ENCODE results near the gene ITPKC. TPM values are rescaled to one million over a fixed set of nuclear protein-coding genes. Genes with fewer than 3 reads are reported as not detected.
A peak's percentile ranks its signal among the peaks of the same experiment; 100 is the strongest.

ITPKC gene
- total and polyA plus RNA-seq, 2 experiments from 2014 or later = 15.4 to 19.4 TPM

DNA sequence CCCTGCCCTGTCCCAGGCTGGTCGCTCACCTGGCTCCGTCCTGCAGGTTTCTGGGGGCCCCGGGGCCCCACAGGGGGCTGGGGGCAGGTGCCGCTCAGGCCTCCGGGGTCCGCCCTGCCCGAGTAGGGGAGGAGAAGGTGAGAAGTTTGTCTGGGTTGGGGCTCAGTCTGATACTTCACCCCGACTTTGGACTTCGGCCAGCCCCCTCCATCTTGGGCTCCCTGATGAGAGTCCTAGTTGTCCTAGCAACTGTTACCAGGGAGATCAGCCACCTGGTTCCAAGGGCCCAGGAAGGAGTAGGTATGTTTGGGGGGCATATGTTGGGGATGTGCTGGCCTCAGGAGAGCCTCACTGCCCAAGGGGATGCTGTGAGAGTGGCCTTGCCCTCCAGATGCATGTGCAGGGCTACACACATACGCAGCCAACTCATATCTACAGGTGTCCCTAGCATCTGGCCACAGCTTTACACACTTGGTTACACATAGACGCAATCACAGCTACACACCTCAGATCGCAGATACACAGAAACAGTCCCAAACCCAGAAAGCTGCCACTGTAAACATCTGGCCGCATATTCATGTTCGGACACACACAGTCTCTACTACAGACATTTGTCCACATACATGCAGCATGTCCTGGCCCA lies 29.9 kb upstream of the ITPKC start:
- Histone ChIP-seq H3K9me3 (ENCODE audit: low read depth) (no peaks in the 10 kb centered on the region), H3K27me3 (no peaks in the 10 kb centered on the region), H3K4me3 (no peak overlapping the region), H3K36me3 (no peaks in the 10 kb centered on the region), H3K27ac (no peak overlapping the region), H3K4me1 (ENCODE audit: low read depth) (peaks cover 6% of the 10 kb centered on the region)
- no peak for DNase-seq (ENCODE audit: low read depth in 1 of 2, low spot score in 1 of 2)
- TF ChIP-seq, protein P1, sequence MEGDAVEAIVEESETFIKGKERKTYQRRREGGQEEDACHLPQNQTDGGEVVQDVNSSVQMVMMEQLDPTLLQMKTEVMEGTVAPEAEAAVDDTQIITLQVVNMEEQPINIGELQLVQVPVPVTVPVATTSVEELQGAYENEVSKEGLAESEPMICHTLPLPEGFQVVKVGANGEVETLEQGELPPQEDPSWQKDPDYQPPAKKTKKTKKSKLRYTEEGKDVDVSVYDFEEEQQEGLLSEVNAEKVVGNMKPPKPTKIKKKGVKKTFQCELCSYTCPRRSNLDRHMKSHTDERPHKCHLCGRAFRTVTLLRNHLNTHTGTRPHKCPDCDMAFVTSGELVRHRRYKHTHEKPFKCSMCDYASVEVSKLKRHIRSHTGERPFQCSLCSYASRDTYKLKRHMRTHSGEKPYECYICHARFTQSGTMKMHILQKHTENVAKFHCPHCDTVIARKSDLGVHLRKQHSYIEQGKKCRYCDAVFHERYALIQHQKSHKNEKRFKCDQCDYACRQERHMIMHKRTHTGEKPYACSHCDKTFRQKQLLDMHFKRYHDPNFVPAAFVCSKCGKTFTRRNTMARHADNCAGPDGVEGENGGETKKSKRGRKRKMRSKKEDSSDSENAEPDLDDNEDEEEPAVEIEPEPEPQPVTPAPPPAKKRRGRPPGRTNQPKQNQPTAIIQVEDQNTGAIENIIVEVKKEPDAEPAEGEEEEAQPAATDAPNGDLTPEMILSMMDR (IDR thresholded peaks at IDR 0.05; ENCODE audit: low read depth, low read length) = no peak

DNA sequence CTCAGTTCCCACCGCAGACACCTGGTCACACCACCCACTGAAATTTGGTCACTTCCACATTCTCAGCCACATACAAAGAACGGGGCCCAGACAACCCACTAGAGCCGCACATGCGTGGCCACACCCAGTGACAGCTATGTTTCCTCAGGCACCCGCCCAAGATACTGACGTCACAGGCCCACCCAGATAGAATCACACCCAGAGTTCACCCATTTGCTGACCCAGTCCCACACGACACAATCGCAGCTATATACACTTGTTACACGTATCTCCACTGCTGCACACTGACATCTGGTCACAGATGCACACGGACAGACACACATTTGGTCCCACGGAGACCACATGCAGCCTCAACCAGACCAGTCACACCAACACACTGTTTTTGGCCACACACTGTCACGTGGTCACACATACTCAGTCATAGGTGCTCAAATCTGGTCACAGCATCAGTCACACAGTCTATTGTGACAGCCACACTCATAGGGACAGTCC lies 29.3 kb upstream of the ITPKC start:
- no peaks in the 10 kb centered on the region for H3K36me3 ChIP-seq
- TF ChIP-seq, protein P1 (IDR thresholded peaks at IDR 0.05; ENCODE audit: low read depth, low read length) = no peak
- H3K4me3 ChIP-seq = no peak overlapping the region

DNA sequence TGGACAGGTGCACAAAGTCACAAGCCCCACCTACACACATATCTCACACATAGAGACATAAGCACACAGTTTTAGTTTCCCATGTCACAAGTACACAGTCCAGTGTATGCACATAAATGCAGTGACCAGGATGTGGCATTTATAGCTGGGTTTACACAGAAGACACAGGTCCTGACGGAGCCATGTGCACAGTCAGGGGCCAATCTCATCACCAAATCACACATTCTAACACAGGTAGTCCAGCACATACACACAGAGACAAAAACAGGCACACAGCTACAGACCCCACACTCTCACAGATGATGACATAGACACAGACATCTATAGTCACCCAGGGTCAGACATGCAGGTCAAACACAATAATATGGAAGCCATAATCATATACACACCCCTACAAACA lies 28.6 kb upstream of the ITPKC start:
- H3K27ac ChIP-seq = no peak overlapping the region
- H3K9me3 ChIP-seq (ENCODE audit: low read depth) = no peaks in the 10 kb centered on the region
- no peak for DNase-seq (ENCODE audit: low read depth in 1 of 2, low spot score in 1 of 2)
- TF ChIP-seq, protein P1 (IDR thresholded peaks at IDR 0.05; ENCODE audit: low read depth, low read length) = no peak
- peaks cover 6% of the 10 kb centered on the region for H3K4me1 ChIP-seq (ENCODE audit: low read depth)
- no peak overlapping the region for H3K4me3 ChIP-seq
- no peaks in the 10 kb centered on the region for H3K27me3 ChIP-seq
- H3K36me3 ChIP-seq = no peaks in the 10 kb centered on the region

More for the DNA sequence above, 29.3 kb upstream of the ITPKC start:
- Histone ChIP-seq H3K4me1 (ENCODE audit: low read depth) (peaks cover 6% of the 10 kb centered on the region), H3K27me3 (no peaks in the 10 kb centered on the region), H3K9me3 (ENCODE audit: low read depth) (no peaks in the 10 kb centered on the region), H3K27ac (no peak overlapping the region)
- DNase-seq (ENCODE audit: low read depth in 1 of 2, low spot score in 1 of 2) = peak in 1 of 2 donors; percentile 76

DNA sequence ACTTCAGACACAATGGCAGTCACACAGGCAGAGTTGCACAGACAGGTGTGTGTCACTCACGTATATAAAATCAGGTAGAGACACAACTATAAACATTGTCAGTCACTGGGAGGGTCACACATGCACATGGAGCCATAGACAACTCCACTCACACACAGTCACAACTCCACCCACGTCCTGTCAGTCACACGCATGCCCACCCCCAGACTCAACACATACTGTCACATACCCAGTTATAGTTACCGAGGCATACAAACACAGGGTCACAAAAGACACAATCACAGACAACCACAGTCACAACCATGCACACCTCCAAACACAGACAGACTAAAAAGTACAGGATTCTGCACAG lies 27.9 kb upstream of the ITPKC start:
- Histone ChIP-seq H3K36me3 (no peaks in the 10 kb centered on the region), H3K27ac (no peak overlapping the region), H3K4me3 (no peak overlapping the region), H3K9me3 (ENCODE audit: low read depth) (no peaks in the 10 kb centered on the region), H3K4me1 (ENCODE audit: low read depth) (peaks cover 6% of the 10 kb centered on the region), H3K27me3 (no peaks in the 10 kb centered on the region)
- TF ChIP-seq, protein P1 (IDR thresholded peaks at IDR 0.05; ENCODE audit: low read depth, low read length) = no peak
- no peak for DNase-seq (ENCODE audit: low read depth in 1 of 2, low spot score in 1 of 2)

DNA sequence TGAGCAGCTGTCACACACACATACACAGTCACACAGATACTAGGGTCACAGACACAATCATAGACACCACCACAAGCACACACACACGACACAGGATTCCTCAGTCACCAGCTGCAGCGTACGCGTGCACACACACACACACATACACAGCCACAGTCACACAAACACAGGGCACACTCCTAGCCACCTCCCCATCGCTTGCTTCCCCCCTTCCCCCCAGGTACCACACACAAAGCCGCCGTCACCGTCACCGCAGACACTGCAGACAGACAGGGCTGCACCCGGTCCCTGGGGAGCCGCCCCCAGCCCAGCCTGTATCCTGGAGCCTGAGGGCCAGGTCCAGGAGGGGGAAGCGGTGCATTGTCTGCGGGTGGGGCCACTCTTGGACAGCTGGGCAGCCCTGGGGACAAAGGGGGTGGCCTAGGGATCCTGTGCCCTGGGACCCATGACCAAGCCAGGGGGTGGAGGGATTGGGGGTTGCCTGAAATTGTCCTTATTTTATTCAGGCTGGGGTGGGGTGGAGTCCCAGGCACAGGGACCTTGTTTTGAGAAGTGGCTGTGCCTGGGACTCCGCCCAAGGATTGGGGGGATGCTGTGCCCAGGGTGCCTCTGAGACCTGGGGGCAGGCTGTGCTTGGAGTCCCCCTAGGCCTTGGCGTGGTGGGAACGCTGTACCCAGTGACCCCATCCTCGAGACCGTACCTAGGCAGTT lies 27.4 kb upstream of the ITPKC start:
- DNase-seq (ENCODE audit: low read depth in 1 of 2, low spot score in 1 of 2) = no peak
- H3K4me1 ChIP-seq (ENCODE audit: low read depth) = peaks cover 6% of the 10 kb centered on the region
- TF ChIP-seq, protein P1 (IDR thresholded peaks at IDR 0.05; ENCODE audit: low read depth, low read length) = no peak

More for the DNA sequence above, 27.4 kb upstream of the ITPKC start:
- Histone ChIP-seq H3K36me3 (no peaks in the 10 kb centered on the region), H3K27ac (no peak overlapping the region), H3K9me3 (ENCODE audit: low read depth) (no peaks in the 10 kb centered on the region), H3K27me3 (no peaks in the 10 kb centered on the region), H3K4me3 (peak overlapping the region; percentile 78)

All from cardiac muscle cell (in vitro differentiated cells and primary cell).